Stomach (tissue), 4 donors: ENCODE data around the gene SLC13A3.

Experiments
- CTCF ChIP-seq, 7 experiments: fragments of 450-650 bp in 4 of 7; fragments of 200-600 bp in 3 of 7; sonication (generic) in 3 of 7; IDR thresholded peaks; one replicate each; pipeline ENCODE4 v1.5.1; 2016 to 2019; ENCODE audit warnings: antibody characterized with exemption in 7 of 7, control low read depth in 2 of 7, mild to moderate bottlenecking in 1 of 7
- POLR2A ChIP-seq, 4 donors: fragments of 450-650 bp; IDR thresholded peaks; one replicate each; pipeline ENCODE4 v1.6.1; 2016; ENCODE audit warnings: antibody characterized with exemption in 4 of 4, control low read depth in 2 of 4, mild to moderate bottlenecking in 1 of 4, moderate library complexity in 1 of 4

DNA sequence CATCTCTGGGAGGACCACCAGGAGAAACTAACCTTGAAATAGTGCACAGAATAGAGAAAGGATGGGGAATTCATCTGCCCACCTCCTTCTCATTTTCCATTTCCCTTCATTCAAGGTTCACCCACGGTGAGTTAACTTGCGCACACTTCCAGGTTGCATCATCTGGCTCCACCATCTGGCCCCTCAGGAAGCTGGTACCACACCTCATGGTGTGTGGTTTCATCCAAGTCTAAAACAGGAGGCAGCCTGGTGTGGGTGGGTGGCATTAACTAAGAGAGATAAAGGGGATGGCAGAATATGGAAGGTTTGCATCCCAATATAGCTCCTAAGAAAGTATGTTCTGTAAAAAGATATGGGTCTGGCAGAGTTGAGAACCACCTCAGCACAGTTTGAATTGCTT lies 141.7 kb downstream of the SLC13A3 start:
- no peak for TF ChIP-seq CTCF (IDR thresholded peaks at IDR 0.05)
- no peak for TF ChIP-seq POLR2A (IDR thresholded peaks at IDR 0.05)
